K562 (cell line): ENCODE measurements around the gene CTRB2. TPM values are rescaled to one million over a fixed set of nuclear protein-coding genes. Genes with fewer than 3 reads are reported as not detected.

Experiments
- ATAC-seq: fragments of 200-7000 bp; cut with Tn5 transposase; 3 replicates; pipeline ENCODE4 v1.9.1; 2020; ENCODE audit warnings: moderate library complexity
- BruUV-seq: library from RNA; stranded (reverse); fragments of 400-500 nt; replicated peaks from 2 replicates; lab custom pipeline; 2021; lab: Mats Ljungman, UMichigan
- CTCF ChIA-PET: fragments of 300-600 bp; formaldehyde crosslinking; extraction: SDS; loops from one replicate; lab custom pipeline; 2021; ENCODE audit warnings: low intra/inter-chr PET ratio; lab: Yijun Ruan, JAX
- POLR2A ChIA-PET: fragments of 300-600, 350-650 bp; sonication (Branson Sonifier 250); formaldehyde crosslinking; extraction: SDS; loops from one replicate; lab custom pipeline; 2021; ENCODE audit warnings: antibody characterized with exemption, inconsistent platforms; lab: Yijun Ruan, JAX
- DNase-seq, 4 experiments: peaks; one replicate each; pipeline versions ENCODE4 v3.0.0 to v3.0.0-alpha.2; 2011 to 2018; ENCODE audit warnings: low spot score in 3 of 4, mixed read lengths in 3 of 4; ENCODE audit errors: extremely low read depth in 1 of 4
- FAIRE-seq: peaks from 2 replicates; lab custom pipeline; 2011; peaks lifted over from hg19 to GRCh38; lab: Jason Lieb, UNC
- H2AFZ ChIP-seq: 2 replicates; pipeline ENCODE4 v1.6.0; 2011; ENCODE audit warnings: low read depth, low read length, control low read depth, inconsistent platforms
- H3K27ac ChIP-seq: fragments of 200-600 bp; 3 replicates; pipeline ENCODE4 v1.8.0; 2011; ENCODE audit warnings: low read depth, mild to moderate bottlenecking, control low read depth, inconsistent platforms, low read length, moderate library complexity, mixed read lengths; ENCODE audit errors: extremely low read depth
- H3K27me3 ChIP-seq, 2 experiments: fragments of 300-600 bp in 1 of 2; 2 replicates in 1 of 2; 3 replicates in 1 of 2; pipeline versions ENCODE4 v1.6.0 to v1.8.0; 2011; ENCODE audit warnings: inconsistent platforms in 2 of 2, low read length in 2 of 2, mild to moderate bottlenecking in 1 of 2, mixed read lengths in 1 of 2, moderate library complexity in 1 of 2; ENCODE audit not compliant: control insufficient read depth in 2 of 2, insufficient read depth in 2 of 2
- H3K36me3 ChIP-seq: fragments of 300-600 bp; 3 replicates; pipeline ENCODE4 v1.8.0; 2011; ENCODE audit warnings: mild to moderate bottlenecking, low read length, inconsistent platforms; ENCODE audit not compliant: control insufficient read depth, insufficient read depth
- H3K4me1 ChIP-seq, 2 experiments: fragments of 200-600 bp in 1 of 2; replicated peaks in 1 of 2; 2 replicates in 1 of 2; 3 replicates in 1 of 2; pipeline versions ENCODE4 v1.5.1 to v1.8.0; 2011; ENCODE audit warnings: inconsistent platforms in 2 of 2, low read length in 2 of 2, mild to moderate bottlenecking in 1 of 2, mixed read lengths in 1 of 2, moderate library complexity in 1 of 2; ENCODE audit not compliant: control insufficient read depth in 2 of 2, insufficient read depth in 2 of 2
- H3K4me2 ChIP-seq: 2 replicates; pipeline ENCODE4 v1.6.1; 2011; ENCODE audit warnings: low read length, control low read depth, inconsistent platforms, mixed read lengths; ENCODE audit not compliant: insufficient read depth
- H3K4me3 ChIP-seq: fragments of 200-600 bp; sonication (generic), shearing (Covaris generic); 2 replicates; pipeline ENCODE4 v1.5.1; 2016; ENCODE audit warnings: control low read depth, inconsistent platforms
- H3K79me2 ChIP-seq: fragments of 200-600 bp; 3 replicates; pipeline ENCODE4 v1.8.0; 2011; ENCODE audit warnings: low read length, inconsistent platforms; ENCODE audit not compliant: control insufficient read depth, insufficient read depth
- H3K9ac ChIP-seq, 2 experiments: 2 replicates each; pipeline versions ENCODE4 v1.6.0 to v1.6.1; 2011; ENCODE audit warnings: low read depth in 2 of 2, low read length in 2 of 2, control low read depth in 1 of 2, inconsistent platforms in 1 of 2, mild to moderate bottlenecking in 1 of 2, mixed read lengths in 1 of 2; ENCODE audit not compliant: insufficient read depth in 1 of 2
- H3K9me1 ChIP-seq: one replicate; pipeline ENCODE4 v1.6.0; 2011; ENCODE audit warnings: inconsistent platforms, mild to moderate bottlenecking, low read length, moderate library complexity; ENCODE audit not compliant: control insufficient read depth, insufficient read depth
- H3K9me3 ChIP-seq: replicated peaks from 2 replicates; pipeline ENCODE4 v1.5.1; 2011; ENCODE audit warnings: low read depth, low read length, inconsistent platforms; ENCODE audit not compliant: control insufficient read depth, insufficient read depth
- H4K20me1 ChIP-seq: replicated peaks from 2 replicates; pipeline ENCODE4 v1.6.1; 2011; ENCODE audit warnings: low read length, inconsistent platforms, mixed read lengths; ENCODE audit not compliant: control insufficient read depth, insufficient read depth
- MAFK ChIP-seq: IDR thresholded peaks from 2 replicates; pipeline ENCODE4 v1.6.1; 2011; ENCODE audit warnings: low read length, improper control_type of control experiment
- MECOM ChIP-seq: fragments of 250-450 bp; sonication (Bioruptor Pico); IDR thresholded peaks from 2 replicates; pipeline ENCODE4 v1.8.0; 2022; ENCODE audit warnings: inconsistent platforms
- NR1H2 ChIP-seq: sonication (generic); formaldehyde crosslinking; IDR thresholded peaks from 2 replicates; pipeline ENCODE4 v1.4.0; 2020; ENCODE audit warnings: mild to moderate bottlenecking, missing genetic modification reagents
- TBL1XR1 ChIP-seq, 2 experiments: IDR thresholded peaks; 2 replicates each; pipeline ENCODE4 v1.6.1; 2012; ENCODE audit warnings: improper control_type of control experiment in 2 of 2, low read length in 2 of 2, mild to moderate bottlenecking in 1 of 2
- WGBS: fragments of 100-300 bp; shearing (Covaris generic); methylation state at CpG from one replicate; pipeline ENCODE4 v1.1.6; 2016; ENCODE audit warnings: low coverage, mixed read lengths; ENCODE audit not compliant: insufficient coverage; ENCODE audit errors: missing lambda C conversion rate; 5-methylcytosine and 5-hydroxymethylcytosine counted together
- in situ Hi-C: fragments of 300-500 bp; cut with MboI; formaldehyde crosslinking; loops from 4 replicates; pipeline ENCODE4 v1.15.0; 2018; ENCODE audit warnings: inconsistent platforms, mixed read lengths
- intact Hi-C: fragments of 100-400 bp; cut with micrococcal nuclease; formaldehyde crosslinking; loops from 2 replicates; pipeline ENCODE4 v1.14.2; 2022
- polyA plus RNA-seq, 8 experiments: library from polyadenylated mRNA; depleted of rRNA in 4 of 8; stranded (reverse) in 5 of 8; unstranded in 3 of 8; fragments of >200 nt; fragmentation: Nextera tagmentation in 2 of 8; fragmentation: Illumina TruSeq in 1 of 8; extraction: Ambion mirVana in 2 of 8; extraction: Trizol in 1 of 8; gene quantifications; 2 replicates each; pipeline versions ENCODE4 v1.2.1 to v1.2.3, GENCODE V29; 2011 to 2014; ENCODE audit warnings: inconsistent platforms in 1 of 8, missing spikeins in 1 of 8
- total RNA-seq, 7 experiments: library from RNA; depleted of rRNA in 6 of 7; stranded (reverse); fragments of >200 nt in 6 of 7; fragmentation: Illumina TruSeq in 2 of 7; extraction: Trizol in 2 of 7; gene quantifications; 2 replicates each; pipeline versions ENCODE4 v1.2.1 to v1.2.3, GENCODE V29; 2011 to 2021; ENCODE audit warnings: low replicate concordance in 1 of 7
- TF ChIP-seq, protein P1 (sequence below): fragments of 450-650 bp; IDR thresholded peaks from 2 replicates; pipeline ENCODE4 v1.6.1; 2018; ENCODE audit not compliant: partially characterized antibody
- TF ChIP-seq, protein P2 (sequence below): sonication (generic); IDR thresholded peaks from 2 replicates; pipeline ENCODE4 v1.6.1; 2016

Gene CTRB2
- total and polyA plus RNA-seq, 9 of the 15 experiments (the other 6 are each of a cell fraction or from before 2014, with no cell fraction given), result 5.1 TPM; not detected in 8

DNA sequence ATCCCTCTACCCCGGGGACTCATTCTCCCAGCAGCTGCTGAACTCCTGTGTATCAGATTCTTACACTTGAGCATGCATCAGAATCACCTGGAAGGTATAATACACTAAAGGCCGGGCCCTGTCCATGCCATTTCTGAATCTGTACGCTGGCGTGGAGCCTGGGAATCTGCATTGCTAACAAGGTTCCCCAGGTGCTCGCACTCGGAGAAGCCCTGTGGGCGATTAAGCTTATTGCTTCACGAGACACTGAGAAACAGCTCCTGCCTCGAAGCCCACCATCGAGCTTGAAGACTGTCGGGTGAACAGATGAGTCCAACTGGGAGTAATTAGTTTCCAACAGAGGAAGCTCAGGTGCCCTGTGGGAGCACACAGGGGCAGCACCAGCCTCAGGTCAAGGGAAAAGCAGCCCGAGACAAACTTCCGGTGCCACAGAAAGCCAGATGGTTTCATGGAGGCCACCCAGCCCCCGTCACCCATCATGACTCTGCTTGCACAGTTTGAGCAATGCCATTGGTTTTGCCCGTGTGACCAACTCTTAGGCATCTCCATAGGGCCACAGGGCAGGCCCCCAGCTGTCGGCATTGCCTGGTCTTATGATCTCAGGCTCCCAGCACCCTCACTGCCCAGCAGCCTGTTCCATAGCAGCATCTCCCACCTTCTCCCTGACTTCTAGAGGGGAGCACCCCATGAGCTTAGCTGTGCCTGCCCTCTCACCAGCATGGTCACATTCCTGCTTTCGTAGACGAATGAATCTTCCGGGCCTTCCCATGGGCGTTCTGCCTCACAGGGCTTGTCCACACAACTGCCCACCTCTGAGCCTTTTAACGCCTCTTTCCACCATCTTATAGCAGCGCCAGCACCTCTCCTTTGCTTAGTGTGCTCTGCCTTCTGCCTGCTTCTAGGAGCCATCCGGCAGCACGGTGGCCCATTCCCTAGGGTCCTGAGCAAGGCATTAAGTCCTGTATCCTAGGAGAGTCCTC lies 10.9 kb downstream of the CTRB2 start:
- no TSS peak for BruUV-seq
- no peak overlapping the region for H3K4me2 ChIP-seq
- H3K27me3 ChIP-seq, result peaks cover 42 to 52% of the 10 kb centered on the region in 2 experiments
- ATAC-seq, result no peak
- H3K4me3 ChIP-seq, result no peak overlapping the region
- no peak overlapping the region for H3K27ac ChIP-seq
- in situ Hi-C loops, result no loop called here
- H3K79me2 ChIP-seq, result no peaks in the 10 kb centered on the region
- TF ChIP-seq, protein P1, sequence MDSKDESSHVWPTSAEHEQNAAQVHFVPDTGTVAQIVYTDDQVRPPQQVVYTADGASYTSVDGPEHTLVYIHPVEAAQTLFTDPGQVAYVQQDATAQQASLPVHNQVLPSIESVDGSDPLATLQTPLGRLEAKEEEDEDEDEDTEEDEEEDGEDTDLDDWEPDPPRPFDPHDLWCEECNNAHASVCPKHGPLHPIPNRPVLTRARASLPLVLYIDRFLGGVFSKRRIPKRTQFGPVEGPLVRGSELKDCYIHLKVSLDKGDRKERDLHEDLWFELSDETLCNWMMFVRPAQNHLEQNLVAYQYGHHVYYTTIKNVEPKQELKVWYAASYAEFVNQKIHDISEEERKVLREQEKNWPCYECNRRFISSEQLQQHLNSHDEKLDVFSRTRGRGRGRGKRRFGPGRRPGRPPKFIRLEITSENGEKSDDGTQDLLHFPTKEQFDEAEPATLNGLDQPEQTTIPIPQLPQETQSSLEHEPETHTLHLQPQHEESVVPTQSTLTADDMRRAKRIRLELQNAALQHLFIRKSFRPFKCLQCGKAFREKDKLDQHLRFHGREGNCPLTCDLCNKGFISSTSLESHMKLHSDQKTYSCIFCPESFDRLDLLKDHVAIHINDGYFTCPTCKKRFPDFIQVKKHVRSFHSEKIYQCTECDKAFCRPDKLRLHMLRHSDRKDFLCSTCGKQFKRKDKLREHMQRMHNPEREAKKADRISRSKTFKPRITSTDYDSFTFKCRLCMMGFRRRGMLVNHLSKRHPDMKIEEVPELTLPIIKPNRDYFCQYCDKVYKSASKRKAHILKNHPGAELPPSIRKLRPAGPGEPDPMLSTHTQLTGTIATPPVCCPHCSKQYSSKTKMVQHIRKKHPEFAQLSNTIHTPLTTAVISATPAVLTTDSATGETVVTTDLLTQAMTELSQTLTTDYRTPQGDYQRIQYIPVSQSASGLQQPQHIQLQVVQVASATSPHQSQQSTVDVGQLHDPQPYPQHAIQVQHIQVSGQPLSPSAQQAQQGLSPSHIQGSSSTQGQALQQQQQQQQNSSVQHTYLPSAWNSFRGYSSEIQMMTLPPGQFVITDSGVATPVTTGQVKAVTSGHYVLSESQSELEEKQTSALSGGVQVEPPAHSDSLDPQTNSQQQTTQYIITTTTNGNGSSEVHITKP, result no peak
- TF ChIP-seq, protein P2, sequence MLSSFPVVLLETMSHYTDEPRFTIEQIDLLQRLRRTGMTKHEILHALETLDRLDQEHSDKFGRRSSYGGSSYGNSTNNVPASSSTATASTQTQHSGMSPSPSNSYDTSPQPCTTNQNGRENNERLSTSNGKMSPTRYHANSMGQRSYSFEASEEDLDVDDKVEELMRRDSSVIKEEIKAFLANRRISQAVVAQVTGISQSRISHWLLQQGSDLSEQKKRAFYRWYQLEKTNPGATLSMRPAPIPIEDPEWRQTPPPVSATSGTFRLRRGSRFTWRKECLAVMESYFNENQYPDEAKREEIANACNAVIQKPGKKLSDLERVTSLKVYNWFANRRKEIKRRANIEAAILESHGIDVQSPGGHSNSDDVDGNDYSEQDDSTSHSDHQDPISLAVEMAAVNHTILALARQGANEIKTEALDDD, result no peak
- TF ChIP-seq MECOM (no peak), NR1H2 (CRISPR knock-in tag) (no peak), MAFK (no peak), TBL1XR1 (IDR thresholded peaks at IDR 0.05; ENCODE audit: low read length in 2 of 2) (no peak)
- TF ChIP-seq, all 486 proteins: peak for 0
- Histone ChIP-seq H2AFZ (no peak overlapping the region), H3K9ac (peak overlapping the region in 1 of 2 experiments; percentile 27; a peak in 1 of 4 replicates), H3K4me1 (peaks cover 0 to 8% of the 10 kb centered on the region in 2 experiments; a peak in 3 of 5 replicates), H3K9me3 (no peaks in the 10 kb centered on the region), H3K9me1 (no peaks in the 10 kb centered on the region), H4K20me1 (no peaks in the 10 kb centered on the region), H3K36me3 (no peaks in the 10 kb centered on the region)
- CTCF ChIA-PET, result no interaction called here
- POLR2A ChIA-PET, result no interaction called here
- FAIRE-seq (no peak), DNase-seq (no peak)
- intact Hi-C loops, result loop anchor here (2.0 to 5.0 kb wide), 2 partner anchors 36 to 197 kb away; partner anchors contain the start of gene ZNRF1
- 9% methylated on average over 24 of the region's 24 CpGs for WGBS
